Activated naive CD8-positive, alpha-beta T cell treated with anti-CD3 and anti-CD28 coated beads, Interleukin-2, amount 50 U/mL, for 16 hours (primary cell): Measurements from ENCODE around the gene PVR.
"Not testable (repeated sequence)": the region's sequence is repeated elsewhere in the genome, so short reads cannot be mapped to it uniquely, and the experiment has no call there.

Experiments
- DNase-seq: peaks from one replicate; pipeline ENCODE4 v3.0.0-alpha.2; 2020; ENCODE audit warnings: low read depth, low spot score

PVR gene

DNA sequence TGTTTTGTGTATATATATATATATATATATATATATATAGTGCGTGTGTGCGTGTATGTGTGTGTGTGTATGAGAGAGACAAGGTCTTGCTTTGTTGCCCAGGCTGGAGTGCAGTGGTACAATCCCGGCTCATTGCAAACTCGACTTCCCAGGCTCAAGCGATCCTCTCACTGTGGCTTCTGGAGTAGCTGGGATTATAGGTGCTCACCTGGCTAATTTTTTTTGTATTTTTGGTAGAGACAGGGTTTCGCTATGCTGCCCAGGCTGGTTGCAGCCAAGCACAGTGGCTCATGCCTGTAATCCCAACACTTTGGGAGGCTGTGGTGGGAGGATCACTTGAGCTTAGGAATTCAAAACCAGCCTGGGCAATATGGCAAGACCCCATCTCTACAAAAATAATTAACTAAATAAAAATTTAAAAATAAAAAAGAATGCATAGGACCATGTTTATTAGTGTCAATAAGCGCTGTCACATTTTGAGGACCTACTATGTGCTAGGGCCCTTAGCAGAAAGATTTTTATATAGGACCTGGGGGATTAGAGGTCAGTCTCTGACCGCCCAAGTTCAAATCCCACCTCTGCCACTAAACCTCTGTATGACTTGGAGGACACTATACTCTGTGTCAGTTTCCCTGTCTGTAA lies 1.8 kb downstream of the PVR start:
- DNase-seq, result no peak

DNA sequence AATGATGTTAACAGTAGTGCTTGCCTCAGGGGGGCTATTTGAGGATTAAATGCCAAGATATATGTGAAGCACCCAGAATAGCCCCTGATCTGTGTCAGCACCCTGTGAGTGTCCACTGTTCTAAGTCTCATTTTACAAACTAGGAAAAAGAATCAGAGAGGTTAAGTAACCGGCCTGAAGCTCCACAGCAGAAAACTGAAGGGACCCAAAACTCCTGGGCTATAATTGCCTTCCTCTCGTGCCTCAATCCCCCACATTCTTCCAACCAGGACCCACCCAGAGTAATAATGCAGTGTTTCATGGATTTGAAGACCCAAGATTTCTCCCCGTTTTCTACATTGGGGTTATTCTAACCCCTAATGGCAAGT lies 2.3 kb downstream of the PVR start:
- no peak for DNase-seq

DNA sequence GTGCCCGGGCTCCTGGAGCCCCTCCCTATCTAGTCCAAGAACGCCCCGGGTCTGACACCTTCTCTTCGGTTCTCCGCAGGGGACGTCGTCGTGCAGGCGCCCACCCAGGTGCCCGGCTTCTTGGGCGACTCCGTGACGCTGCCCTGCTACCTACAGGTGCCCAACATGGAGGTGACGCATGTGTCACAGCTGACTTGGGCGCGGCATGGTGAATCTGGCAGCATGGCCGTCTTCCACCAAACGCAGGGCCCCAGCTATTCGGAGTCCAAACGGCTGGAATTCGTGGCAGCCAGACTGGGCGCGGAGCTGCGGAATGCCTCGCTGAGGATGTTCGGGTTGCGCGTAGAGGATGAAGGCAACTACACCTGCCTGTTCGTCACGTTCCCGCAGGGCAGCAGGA lies 3.4 kb downstream of the PVR start:
- DNase-seq, result no peak

DNA sequence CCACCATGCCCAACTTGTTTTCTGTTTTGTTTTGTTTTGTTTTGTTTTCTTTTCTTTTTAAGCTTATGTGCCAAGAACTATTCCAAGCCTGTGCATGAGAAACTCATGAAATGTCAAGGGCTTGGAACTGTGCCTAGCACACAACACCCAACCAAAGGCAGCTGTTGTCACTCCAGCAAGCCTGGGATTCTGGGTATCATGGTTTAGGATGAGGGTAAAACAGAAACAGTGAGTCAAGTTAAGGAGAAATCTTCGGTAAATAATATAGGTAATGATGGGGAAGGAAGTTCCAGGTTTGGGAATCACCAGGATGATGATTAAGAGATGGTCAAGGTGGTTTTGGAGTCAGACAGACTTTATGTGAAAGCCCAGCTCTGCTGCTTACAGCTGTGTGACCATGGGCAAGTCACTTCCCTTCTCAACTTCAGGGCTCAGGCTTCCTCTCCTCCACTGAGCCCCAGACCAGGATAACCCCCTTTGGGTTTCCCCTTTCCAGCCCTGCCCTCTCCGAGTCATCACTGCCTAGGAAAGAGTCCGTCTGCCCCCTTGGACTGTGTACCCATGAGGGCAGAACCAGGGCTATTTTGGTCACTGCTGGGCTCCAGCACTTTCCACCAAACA lies 5.0 kb downstream of the PVR start:
- DNase-seq, result no peak

DNA sequence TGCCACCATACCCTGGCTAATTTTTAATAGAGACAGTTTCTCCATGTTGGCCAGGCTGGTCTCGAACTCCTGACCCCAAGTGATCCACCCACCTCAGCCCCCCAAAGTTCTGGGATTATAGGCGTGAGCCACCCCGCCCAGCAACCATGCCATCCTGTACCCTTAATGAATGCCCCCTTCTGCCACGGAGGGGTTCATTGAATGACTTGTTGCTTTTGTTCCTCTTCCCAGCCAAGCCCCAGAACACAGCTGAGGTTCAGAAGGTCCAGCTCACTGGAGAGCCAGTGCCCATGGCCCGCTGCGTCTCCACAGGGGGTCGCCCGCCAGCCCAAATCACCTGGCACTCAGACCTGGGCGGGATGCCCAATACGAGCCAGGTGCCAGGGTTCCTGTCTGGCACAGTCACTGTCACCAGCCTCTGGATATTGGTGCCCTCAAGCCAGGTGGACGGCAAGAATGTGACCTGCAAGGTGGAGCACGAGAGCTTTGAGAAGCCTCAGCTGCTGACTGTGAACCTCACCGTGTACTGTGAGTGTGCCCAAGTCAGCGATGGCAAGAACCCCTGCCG lies 6.0 kb downstream of the PVR start:
- DNase-seq, result no peak

DNA sequence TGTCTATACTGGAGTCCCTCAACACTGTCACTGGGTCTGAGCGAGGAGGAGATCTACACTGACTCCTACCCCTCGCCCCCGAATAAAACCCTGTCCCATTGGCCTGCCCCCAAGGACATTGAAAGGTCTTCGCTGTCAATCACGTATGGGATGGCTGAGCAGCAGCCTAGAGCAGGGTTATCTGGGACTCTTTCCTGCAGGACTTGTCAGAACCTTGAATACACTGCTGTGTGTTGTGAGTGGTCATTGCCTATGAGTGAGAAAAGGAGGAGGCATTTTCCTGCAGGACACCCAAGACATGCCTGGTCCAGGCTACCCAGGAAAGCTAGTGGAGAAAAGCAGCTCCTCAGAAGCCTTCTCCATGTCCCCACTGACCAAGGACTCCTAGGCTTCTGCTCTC lies 9.6 kb downstream of the PVR start:
- no peak for DNase-seq

DNA sequence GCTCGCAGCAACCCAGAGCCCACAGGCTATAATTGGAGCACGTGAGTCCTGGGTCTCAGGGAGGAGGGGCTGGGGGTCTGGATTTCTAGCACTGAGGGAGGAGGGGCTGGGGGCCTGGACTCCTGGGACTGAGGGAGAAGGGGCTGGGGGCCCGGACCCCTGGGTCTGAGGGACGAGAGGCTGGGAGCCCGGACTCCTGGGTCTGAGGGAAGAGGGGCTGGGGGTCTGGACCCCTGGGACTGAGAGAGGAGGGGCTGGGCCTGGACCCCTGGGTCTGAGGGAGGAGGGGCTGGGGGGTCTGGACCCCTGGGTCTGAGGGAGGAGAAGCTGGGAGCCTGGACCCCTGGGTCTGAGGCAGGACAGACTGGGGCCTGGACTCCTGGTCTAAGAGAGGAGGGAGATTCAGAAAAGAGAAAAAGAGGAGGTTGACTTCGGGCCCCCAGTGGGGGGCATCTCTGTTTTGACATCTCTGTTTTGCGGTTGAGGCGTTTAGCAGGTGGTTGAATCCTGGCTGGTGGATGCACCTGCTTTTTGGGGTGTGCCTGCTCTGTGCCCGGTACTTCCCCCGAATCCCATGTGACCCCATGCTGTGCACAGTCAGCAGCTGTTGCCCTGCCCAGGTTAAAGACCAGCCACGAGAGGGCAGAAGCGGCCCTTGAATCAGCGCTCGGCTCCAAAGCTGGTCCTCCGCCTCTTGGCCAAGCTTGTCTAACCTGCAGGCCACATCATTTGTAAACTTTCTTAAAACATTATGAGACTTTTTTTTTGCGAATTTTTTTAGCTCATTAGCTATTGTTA lies 10.5 kb downstream of the PVR start:
- DNase-seq, result peak; percentile 7

DNA sequence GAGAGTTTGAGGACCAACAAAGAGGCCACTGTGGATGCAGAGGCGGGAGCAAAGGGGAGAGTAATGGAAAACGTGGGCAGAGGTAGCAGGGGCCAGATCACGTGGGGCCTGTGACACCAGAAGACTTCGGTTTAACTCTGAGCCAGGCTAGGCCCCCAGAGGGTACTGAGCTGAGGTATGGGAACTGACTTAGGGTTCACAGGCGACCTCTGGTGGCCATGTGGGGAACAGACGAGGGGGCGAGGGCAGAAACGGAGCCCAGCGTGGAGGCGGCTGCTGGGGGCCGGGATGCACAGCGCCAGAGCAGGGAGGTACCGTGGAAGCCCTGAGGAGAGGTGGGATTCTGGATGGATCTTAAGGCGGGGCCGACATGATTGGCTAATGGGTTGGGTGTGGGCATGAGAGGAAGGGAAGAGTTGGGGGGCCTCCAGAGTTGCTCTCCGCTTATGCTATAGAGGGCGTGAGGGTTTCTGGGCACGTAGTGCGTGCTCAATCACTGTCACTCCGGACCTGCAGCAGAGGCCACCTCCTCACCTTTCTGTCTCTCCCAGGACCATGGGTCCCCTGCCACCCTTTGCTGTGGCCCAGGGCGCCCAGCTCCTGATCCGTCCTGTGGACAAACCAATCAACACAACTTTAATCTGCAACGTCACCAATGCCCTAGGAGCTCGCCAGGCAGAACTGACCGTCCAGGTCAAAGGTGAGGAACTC lies 13.7 kb downstream of the PVR start:
- DNase-seq, result peak; percentile 50

DNA sequence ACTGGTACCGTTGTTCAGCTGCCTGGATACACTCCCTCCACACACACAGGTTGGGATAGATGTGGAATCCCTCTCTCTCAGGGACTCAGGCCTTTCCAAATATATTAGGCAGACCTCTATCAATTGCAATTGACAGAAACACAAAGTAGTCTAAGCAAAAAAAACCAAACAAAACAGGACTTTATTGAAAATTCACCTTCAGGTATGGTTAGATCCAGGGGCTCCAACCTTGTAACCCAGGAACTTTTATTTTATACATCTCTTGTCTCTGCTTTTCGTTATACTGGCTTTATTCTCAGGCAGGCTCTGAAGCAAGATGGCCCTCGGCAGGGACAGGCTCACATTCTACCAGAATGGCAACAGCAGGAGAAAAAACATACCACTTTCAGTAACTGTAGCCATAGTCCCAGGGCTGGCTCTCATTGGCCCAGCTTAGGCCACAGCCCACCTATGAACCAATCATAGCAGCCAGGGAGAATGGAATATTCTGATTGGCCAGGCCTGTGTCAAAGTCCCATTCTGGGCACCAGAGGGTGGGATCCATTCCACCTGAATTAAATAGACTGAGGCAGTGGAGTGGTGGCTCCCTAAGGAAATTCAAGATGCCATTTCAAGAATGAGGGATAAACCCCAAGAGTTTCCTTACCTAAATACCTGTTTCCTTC lies 14.5 kb downstream of the PVR start:
- no peak for DNase-seq

DNA sequence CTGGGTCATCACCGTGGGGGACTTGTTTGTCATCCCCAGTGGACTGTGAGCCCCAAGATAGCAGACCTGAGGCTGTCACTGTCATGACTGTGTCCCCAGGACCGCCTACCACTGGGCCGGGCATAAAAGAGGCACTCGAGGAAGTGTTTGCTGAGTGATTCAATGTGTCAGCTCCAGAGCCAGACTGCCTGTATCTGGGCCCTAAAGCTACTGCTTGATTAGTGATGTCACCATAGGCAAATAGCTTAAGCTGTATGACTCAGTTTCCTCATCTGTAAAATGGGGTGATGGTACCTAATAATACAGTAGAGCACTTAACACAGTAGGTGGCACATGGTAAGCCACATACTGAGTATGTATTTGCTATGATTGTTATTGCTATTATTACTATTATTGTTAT lies 16.4 kb downstream of the PVR start:
- DNase-seq, result no peak

DNA sequence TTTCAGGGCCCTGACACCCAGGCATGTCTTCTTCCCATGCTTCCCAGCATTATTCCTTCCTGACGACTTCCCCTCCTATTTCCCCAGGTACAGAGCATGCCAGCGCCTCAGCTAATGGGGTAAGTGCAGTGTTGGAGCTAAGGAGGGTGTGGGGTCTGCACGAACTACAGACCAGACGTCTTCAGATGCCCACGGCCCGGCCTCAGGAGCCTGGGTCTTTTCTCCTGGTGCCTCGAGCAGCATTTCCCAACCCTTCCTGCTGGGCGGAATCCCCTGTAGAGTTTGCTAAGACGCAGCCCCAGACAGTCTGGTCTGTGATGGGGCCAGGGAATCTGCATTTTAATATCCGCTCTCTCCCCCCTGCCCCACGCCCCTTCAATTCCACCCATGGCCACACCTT lies 17.5 kb downstream of the PVR start:
- DNase-seq, result no peak

DNA sequence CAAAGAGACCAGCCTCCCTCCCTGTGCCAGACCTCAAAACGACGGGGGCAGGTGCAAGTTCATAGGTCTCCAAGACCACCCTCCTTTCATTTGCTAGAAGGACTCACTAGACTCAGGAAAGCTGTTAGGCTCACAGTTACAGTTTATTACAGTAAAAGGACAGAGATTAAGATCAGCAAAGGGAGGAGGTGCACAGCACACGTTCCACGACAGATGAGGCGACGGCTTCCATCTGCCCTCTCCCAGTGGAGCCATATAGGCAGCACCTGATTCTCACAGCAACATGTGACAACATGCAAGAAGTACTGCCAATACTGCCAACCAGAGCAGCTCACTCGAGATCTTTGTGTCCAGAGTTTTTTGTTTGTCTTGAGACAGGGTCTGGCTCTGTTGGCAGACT lies 18.2 kb downstream of the PVR start:
- DNase-seq, result no peak

DNA sequence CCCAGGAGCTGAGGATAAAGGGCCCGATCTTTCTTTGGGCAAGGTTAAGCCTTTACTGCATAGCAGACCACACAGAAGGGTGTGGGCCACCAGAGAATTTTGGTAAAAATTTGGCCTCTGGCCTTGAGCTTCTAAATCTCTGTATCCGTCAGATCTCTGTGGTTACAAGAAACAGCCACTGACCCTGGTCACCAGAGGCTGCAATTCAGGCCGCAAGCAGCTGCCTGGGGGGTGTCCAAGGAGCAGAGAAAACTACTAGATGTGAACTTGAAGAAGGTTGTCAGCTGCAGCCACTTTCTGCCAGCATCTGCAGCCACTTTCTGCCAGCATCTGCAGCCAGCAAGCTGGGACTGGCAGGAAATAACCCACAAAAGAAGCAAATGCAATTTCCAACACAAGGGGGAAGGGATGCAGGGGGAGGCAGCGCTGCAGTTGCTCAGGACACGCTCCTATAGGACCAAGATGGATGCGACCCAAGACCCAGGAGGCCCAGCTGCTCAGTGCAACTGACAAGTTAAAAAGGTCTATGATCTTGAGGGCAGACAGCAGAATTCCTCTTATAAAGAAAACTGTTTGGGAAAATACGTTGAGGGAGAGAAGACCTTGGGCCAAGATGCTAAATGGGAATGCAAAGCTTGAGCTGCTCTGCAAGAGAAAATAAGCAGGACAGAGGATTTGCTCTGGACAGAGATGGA lies 19.1 kb downstream of the PVR start:
- no peak for DNase-seq

DNA sequence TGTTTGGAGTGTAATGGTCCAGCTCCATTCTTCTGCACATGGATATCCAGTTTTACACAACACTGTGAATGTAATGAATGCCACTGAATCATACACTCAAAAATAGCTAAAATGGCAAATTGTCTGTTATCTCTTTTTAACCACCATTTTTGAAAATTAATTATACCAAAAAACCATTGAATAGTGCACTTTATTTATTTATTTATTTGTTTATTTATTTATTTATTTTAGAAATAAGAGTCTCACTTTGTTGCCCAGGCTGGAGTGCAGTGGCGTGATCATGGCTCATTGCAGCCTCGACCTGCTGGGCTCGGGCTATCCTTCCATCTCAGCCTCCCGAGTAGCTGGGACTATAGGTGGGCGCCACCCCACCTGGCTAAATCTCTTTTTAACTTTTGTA lies 20.3 kb downstream of the PVR start:
- DNase-seq, result no peak

DNA sequence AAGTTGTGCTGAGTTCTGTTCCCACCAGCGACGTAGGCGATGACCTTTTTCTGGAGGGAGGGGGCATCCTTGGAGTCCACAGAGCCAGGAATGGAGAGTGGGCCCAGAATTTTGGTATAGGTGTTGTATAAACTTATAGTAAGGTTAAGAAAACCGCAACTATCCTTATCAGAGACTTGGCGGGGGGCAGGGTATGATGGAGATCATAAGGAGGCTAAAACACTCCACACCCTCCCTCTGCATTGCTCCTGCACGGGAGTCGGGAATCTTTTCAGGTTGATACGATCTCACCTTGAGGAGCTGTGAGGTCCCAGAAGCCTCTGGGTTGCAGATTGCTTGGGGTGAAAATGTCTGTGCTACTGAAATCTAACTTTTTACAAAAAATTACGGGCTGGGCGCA lies 21.3 kb downstream of the PVR start:
- DNase-seq, result no peak

DNA sequence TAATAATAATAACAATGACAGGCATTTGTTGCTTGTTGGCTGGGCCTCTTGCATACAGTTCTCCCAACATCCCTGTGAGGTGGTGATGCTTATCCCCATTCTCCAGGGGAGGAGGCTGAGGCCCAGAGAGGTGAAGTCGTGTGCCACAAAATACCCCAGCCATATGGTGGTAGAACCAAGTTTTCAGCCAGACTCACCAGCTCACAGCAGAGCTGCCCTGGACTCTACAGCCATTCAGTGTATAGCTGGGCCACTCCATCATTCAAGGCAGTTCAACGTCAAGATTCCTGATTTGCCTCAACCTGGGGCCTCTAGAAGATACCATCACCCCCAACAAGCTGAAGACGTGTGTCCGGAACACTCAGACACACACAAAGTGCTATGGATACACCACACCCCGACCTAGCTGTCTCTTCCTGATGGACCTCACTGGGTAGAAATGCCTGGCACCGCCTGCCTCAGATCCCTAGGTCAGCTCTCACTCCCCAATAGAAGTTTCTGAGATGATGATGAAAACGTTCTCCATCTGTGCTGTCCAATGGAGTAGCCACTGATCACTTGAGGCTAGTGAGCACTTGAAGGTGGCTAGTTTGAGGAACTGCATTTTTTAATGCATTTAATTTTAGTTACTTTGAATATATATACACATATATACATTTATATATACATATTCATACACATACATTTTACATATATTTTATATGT lies 23.3 kb downstream of the PVR start:
- DNase-seq, result no peak

DNA sequence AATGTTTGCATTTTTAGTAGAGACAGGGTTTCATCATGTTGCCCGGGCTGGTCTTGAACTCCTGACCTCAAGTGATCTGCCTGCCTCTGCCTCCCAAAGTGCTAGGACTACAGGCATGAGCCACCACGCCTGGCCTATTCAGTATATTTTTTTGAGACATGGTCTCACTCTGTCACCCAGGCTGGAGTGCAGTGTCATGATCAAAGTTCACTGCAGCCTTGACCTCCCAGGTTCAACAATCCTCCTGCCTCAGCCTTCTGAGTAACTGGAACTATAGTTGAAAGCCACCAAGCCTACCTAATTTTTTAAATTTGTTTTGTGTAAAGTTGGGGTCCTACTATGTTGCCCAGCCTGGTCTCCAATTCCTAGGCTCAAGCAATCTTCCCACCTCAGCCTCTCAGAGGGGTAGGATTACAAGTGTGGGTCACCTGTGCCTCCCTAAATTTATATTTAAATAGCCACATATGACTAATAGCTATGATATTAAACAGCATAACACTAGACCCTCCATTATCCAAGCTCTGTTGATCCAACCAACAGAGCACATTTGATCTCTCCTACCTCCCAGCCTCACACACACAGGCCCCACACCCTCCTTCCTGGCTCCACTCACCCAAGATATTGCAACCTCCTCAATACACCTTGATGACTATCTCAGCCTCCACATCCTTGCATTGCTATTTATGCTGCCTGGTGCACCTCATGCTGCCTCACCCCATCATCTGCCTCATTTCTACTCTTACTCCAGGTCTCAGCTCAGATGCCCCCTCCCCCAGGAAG lies 25.5 kb downstream of the PVR start:
- no peak for DNase-seq

DNA sequence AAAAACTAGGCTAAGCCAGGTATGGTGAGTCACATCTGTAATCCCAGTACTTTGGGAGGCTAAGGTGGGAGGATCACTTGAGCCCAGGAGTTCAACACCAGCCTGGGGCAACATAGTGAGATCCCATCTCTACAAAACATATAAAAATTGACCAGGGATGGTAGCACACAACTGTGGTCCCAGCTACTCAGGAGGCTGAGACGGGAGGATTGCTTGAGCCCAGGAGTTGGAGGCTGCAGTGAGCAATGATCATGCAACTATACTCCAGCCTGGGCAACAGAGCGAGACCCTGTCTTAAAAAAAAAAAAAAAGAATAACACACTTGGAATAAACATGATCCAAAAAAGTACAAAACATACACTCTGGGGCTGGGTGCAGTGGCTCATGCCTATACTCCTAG lies 26.3 kb downstream of the PVR start:
- DNase-seq, result not testable (repeated sequence)

DNA sequence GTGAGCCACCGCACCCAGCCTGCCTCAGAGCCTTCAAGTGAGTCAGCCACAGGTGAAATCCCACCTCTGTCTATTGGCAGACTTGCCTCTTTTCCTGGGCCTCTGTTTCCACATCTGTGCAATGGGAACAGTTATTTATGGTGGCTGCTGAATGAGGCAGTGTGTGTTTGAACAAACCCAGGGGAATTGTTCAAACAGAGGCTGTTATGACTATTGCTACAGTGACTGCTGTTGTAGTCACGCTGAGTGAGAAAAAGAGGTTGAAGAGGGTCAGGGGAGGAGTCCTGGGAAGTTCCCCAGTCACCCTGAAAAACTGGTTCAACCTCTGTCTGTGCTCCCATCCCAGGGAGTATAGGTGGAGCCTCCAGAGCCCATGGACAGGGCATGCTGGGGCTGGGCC lies 27.7 kb downstream of the PVR start, which contains the start of gene CEACAM19:
Gene CEACAM19 (plus strand): TSS at position 83 of the 400 bp plus-strand sequence. CDS start 450 bp downstream, outside the sequence.
- no peak for DNase-seq
